ENCODE results near the gene INSR.

The INSR gene

GRCh38 chr19:7098096-7098495 lies 196.1 kb downstream of the INSR start:
- ChIA-PET POLR2A (interaction anchor here (0.6 to 1.9 kb wide), 2 partner anchors 26 to 29 kb away, joined by 4 to 30 read pairs; partner anchors contain the start of gene ZNF557), CTCF (interaction anchor here (0.6 kb wide), 1 partner anchor 307 kb away, joined by 3 read pairs; no protein-coding TSS in a partner anchor)
- TF ChIP-seq ATF2 (tag by site-specific recombination; IDR thresholded peaks at IDR 0.05; ENCODE audit: low read depth), result no peak
- TF ChIP-seq SETDB1 (IDR thresholded peaks at IDR 0.05; ENCODE audit: insufficient read length, low read length), result peak; percentile 25
- Histone ChIP-seq H3K9me3 (ENCODE audit: control insufficient read depth, insufficient read depth, low read depth, low read length) (no peaks in the 10 kb centered on the region), H3K4me1 (ENCODE audit: control insufficient read depth, insufficient read depth, low read length) (no peaks in the 10 kb centered on the region), H3K4me3 (ENCODE audit: low read depth, low read length) (no peak overlapping the region), H3K27ac (ENCODE audit: extremely low read depth, low read depth, low read length) (no peak overlapping the region), H3K36me3 (ENCODE audit: control insufficient read depth in 2 of 2, insufficient read depth in 1 of 2, low read length in 2 of 2) (no peaks in the 10 kb centered on the region)

- Histone ChIP-seq H3K4me1 (ENCODE audit: control insufficient read depth, insufficient read depth, low read length) (no peaks in the 10 kb centered on the region), H3K27ac (ENCODE audit: extremely low read depth, low read depth, low read length) (no peak overlapping the region), H3K9me3 (ENCODE audit: control insufficient read depth, insufficient read depth, low read depth, low read length) (no peaks in the 10 kb centered on the region), H3K36me3 (ENCODE audit: control insufficient read depth in 2 of 2, insufficient read depth in 1 of 2, low read length in 2 of 2) (peaks cover 0 to 12% of the 10 kb centered on the region in 2 experiments; a peak in 1 of 3 replicates), H3K4me3 (ENCODE audit: low read depth, low read length) (no peak overlapping the region)
- ChIA-PET POLR2A (no interaction called here), CTCF (interaction anchor here (1.0 kb wide), 1 partner anchor 13 kb away, joined by 3 read pairs; no protein-coding TSS in a partner anchor)
- no peak for TF ChIP-seq ZNF311 (tag by site-specific recombination; IDR thresholded peaks at IDR 0.05; ENCODE audit: borderline replicate concordance)
- no peak for TF ChIP-seq ZFP41 (tag by site-specific recombination; IDR thresholded peaks at IDR 0.05; ENCODE audit: borderline replicate concordance)
- no peak for TF ChIP-seq MEIS1 (CRISPR knock-in tag; IDR thresholded peaks at IDR 0.05; ENCODE audit: borderline replicate concordance)
- TF ChIP-seq ZBTB21 (tag by site-specific recombination; IDR thresholded peaks at IDR 0.05), result no peak
- TF ChIP-seq KLF16 (tag by site-specific recombination; IDR thresholded peaks at IDR 0.05), result no peak
- no peak for TF ChIP-seq ZNF391 (tag by site-specific recombination; IDR thresholded peaks at IDR 0.05; ENCODE audit: borderline replicate concordance, low read depth)
- no peak for TF ChIP-seq ZNF146 (tag by site-specific recombination; IDR thresholded peaks at IDR 0.05)
- no peak for TF ChIP-seq BCL11B (tag by site-specific recombination; IDR thresholded peaks at IDR 0.05; ENCODE audit: low read depth)
- no peak for TF ChIP-seq GFI1B (tag by site-specific recombination; IDR thresholded peaks at IDR 0.05)
- no peak for TF ChIP-seq ZNF639 (tag by site-specific recombination; IDR thresholded peaks at IDR 0.05)
- TF ChIP-seq SP3 (tag by site-specific recombination; IDR thresholded peaks at IDR 0.05), result no peak
- TF ChIP-seq ZNF658 (tag by site-specific recombination; IDR thresholded peaks at IDR 0.05), result no peak
- TF ChIP-seq ZNF621 (tag by site-specific recombination; IDR thresholded peaks at IDR 0.05), result no peak
- no peak for TF ChIP-seq ZFP3 (tag by site-specific recombination; IDR thresholded peaks at IDR 0.05; ENCODE audit: low read depth)
- TF ChIP-seq ZNF692 (tag by site-specific recombination; IDR thresholded peaks at IDR 0.05), result no peak
- no peak for TF ChIP-seq ZNF785 (tag by site-specific recombination; IDR thresholded peaks at IDR 0.05)
- TF ChIP-seq ZFHX2 (tag by site-specific recombination; conservative IDR thresholded peaks at IDR 0.05), result no peak
- TF ChIP-seq ZBTB6 (tag by site-specific recombination; IDR thresholded peaks at IDR 0.05), result no peak
- TF ChIP-seq ZEB2 (tag by site-specific recombination; IDR thresholded peaks at IDR 0.05), result no peak
Observed at GRCh38 chr19:7088999-7089398, 205.2 kb downstream of the INSR start.
